Stimulated activated CD4-positive, alpha-beta T cell treated with anti-CD3 and anti-CD28 coated beads, Interleukin-4, amount 100 ng/mL, for 24 hours (primary cell): Measurements from ENCODE around the gene PSD2.

Source experiments
- DNase-seq: peaks from one replicate; pipeline ENCODE4 v3.0.0-alpha.2; 2020

The PSD2 gene

DNA sequence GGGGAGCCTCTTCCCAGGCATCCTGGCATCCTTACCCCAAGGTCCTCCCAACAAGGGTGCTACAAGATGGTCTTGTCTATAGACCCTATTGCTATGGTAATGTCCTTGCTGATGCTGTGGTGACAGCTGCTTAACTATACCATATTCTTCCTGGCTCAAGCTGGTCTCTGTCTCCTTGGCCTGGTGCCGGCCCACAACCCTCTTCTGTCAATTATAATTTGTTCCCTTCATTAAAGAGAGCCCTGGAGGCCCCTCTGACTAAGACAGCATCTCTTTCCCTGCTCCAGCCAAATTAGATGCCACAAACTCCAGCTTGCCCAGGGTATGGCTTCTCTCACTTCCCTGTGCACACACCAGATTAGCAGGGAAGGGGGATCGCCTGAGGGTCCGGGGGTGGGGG is 86.7 kb downstream of the PSD2 start:
- DNase-seq, result no peak

DNA sequence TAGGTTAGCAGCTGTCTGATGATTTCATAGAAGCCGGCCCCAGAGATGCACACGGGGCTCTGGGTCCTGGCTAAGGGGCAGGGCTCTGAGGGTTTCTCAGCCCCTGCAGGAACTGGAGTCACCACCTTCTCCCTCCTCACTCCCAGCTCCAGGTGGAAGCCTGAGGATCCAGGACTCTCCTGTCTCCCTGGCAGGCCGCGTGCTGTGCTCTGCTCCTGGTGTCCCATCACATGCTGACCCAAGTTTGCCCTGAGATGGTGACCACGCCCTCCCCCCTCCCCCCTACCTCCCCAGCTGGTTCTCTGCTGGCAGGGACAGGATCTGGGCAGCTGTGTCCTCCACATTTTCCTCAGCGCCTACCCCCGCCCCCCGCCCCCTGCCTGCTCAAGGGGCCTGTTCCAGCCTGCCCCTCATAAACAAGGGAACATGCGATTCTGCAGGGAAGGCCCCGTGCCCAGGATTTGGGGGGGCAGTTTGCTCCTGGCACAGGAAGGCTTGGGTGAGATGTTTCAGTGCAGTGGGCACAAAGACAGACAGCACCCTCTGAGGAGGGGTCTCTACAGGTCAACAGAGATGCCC is 87.4 kb downstream of the PSD2 start:
- no peak for DNase-seq

DNA sequence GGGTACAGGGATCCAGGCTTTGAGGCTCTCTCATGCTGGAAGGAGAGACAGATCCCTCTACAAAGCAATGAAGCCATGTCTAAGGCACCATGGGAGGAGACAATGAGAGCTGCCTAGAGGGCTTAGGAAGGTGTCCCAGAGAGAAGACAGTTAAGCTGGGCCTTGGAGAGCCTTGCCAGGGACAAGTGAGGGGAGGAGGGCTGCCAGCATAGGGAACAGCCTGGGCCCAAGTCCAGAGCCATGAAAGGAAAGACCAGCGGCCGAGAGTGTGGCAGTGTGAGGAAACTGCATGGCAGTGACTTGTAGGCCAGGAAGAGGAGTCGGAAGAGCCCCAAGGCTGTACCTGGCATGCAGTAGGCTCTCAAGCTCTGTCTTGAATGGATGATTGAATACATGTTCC is 88.5 kb downstream of the PSD2 start:
- DNase-seq, result no peak

DNA sequence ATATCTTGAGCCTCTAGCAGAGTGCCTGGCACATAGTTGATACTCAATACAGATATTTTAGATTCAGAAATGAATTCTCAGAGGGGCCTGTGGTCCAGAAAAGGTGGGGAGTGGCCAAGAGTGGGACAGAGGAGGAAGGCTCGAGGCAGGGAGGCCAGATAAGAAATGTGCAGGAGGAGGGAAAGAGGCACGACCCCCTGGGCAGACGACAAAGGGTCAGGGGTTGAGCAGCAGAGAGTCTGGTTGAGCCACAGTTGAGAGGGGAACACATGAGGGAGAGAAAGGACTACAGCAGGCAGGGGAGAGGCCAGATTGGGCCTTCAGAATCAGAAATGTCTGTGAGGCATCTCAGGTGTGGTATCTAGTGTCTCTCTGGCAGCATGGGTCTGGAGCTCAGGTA is 89.1 kb downstream of the PSD2 start:
- no peak for DNase-seq

DNA sequence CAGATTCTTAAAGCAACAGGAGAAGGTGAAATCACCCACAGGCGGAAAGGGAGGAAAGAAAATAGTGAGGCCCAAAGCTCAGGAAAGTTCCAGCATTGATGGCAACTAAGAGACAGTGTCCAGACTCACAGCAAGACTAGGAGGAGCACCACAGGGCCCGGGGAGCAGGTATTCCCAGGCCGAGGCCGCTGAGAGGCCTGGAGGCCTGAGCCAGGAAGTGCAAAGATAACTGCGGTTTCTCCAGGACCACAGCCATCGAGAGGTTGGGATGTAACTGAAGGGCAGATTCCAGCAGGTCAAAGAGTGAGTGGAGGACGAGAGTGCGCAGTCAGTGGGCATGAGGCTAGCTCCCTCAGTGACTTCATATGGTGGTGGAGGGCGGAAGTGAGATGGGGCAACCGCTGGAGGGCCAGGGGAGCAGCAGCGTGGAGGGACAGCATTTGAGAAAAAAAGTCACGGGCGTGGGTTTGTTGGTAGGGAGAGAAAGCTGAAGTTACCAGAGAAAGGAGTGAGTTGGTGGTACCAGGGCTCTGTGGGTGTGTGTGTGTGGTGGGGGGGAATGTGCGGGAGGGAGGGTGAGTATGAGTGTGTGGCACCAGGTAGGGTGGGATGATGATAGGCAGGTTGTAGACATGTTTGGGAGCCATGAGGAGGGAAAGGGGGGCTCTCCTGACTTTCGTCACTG is 89.7 kb downstream of the PSD2 start:
- DNase-seq, result no peak

DNA sequence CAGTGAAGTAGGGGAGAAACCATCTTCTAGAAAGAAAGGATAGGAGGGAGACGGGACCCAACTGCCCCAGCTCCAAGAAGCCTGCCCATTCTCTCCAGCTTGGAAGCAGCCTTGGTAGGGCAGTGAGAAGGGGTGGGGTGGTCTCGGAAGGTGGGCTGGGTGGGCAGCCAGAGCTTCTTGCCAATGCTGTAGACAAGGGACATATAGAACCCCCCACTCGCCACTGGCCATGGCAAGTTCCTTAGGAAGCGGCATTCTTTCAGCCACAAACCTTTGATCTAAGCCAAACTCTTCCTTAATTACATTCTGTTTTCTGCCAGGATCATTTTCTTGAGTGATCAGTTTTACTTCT is 90.2 kb downstream of the PSD2 start:
- no peak for DNase-seq

DNA sequence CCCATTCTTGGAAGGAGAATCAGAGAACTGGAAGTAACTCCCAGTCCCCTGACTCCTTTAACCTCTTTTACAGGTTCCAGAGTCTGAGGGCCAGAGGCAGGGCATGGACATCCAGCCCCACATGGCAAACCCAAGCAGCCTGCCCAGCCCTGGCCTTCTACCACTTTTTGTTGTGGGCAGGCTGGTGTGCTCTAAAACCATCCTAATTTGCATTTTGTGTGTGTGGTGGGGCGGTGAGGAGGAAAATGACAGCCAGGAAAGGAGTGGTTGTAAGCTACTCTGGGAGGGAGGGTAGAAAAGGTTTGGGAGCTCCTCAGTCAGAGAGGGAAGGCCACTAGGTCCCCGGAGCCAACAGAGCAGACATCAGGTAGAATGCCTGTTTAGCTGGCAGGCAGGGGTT is 90.6 kb downstream of the PSD2 start:
- DNase-seq, result no peak

DNA sequence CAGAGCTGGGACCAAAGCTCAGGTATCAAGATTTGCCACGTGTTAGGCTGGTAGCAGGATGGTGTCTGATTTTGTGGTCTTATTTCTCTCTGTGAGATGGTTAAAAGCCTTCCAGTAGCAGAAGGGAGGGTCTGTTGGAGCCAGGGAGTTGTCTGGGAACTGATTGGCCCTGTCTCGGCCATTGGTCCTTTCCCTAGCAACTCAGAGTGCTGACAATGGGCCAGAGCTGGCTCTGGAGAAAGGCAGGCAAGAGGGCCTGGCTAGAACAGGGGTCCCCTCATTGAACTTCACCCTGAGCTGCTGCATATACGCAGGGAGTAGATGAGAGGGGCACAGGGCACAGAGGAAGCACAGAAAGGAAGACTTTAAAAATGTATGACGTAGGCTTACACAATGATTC is 92.8 kb downstream of the PSD2 start:
- no peak for DNase-seq

DNA sequence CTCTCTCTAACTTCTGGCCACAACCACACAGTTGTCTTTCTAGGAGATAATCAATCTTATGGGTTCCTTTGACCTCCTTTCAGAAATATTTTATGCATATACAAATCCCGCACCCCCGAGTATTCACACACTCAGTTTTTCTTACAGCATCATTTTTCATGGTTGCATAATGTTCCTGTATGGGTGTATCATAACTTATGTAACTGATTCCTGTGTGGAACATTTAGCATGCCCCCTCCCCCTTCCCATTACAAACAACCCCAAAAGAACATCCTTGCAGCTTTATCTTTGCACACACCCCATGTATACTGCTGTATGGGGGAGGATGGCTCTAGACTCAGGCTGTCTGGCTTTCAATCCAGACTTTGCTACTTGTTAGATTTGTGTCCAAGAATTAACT is 93.8 kb downstream of the PSD2 start:
- no peak for DNase-seq

DNA sequence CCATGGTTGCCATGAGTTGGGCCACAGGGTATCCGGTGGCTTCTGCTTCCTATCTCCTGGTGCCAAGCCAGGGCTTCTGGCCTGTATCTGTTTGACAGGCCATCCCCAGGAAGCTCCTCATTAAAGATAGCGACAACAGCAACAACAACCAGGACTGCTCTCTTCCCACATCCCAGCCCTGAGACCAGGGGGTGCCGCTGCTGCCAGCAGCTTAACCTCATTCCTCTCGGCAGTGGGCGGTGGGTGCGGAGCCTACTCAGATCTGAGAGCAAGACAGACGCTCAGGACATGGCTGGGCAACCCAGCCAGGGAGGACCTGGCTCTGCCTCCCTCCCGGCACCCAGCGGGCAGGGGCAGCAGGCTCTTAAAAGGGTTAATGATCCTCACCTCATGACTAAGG is 98.3 kb downstream of the PSD2 start:
- DNase-seq, result no peak
